Measurements from ENCODE around the gene C1orf35.

Gene C1orf35

GRCh38 chr1:228109962-228110488 is 6.9 kb upstream of the C1orf35 start:
- peak; percentile 20 for DNase-seq (ENCODE audit: low spot score)
- in situ Hi-C loops (cut with MboI; ENCODE audit: low sequenced_read_pairs, unreplicated experiment) = no loop called here
- TF ChIP-seq CTCF (IDR thresholded peaks at IDR 0.05; ENCODE audit: borderline replicate concordance, control extremely low read depth, extremely low read depth, insufficient read depth, missing control alignments) = no peak

DNA sequence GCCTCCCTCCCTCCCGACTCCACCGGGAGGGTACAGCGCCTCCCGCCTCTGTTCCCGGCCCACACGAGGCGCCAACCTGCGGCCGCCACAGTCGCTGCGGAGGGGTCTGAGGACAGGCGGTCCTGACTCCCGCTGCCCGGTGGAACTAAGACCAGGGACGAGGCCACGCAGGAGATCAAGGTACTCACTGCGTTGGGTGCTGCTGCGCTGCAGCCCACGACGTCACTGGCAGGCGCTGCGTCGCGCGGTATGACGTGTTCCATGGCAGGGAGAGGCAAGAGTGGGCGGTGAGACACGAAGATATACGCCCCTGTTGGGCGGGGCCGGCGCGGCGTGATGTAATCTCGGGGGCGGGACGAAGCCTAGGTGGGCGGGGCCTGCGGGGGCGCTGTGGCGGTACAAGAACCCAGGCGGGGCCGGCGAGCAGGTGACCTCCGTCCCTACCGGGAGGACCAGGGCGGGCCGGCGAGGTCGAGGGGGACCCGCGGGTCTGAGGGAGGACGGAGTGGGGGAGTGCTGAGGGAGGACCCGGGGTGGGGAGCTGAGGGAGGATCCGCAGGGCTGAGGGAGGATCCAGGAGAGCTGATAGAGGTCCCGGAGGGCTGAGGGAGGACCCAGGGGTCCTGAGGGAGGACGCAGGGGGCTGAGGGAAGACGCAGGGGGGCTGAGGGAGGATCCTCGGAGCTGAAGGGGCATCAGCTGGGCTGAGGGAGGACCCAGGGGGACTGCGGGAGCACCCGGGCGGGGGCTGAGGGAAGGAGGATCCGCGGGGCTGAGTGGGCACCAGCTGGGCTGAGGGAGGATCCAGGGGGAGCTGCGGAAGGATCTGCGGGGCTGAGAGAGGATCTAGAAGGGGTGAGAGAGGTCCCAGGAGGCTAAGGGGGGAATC is 6.2 kb upstream of the C1orf35 start, which contains the start of gene MRPL55:
Gene MRPL55 (minus strand): TSS at position 227 of the 889 bp plus-strand sequence. CDS start 1,039 bp downstream, outside the sequence.
- in situ Hi-C loops (cut with MboI; ENCODE audit: low sequenced_read_pairs, unreplicated experiment) = no loop called here
- no peak for TF ChIP-seq CTCF (IDR thresholded peaks at IDR 0.05; ENCODE audit: borderline replicate concordance, control extremely low read depth, extremely low read depth, insufficient read depth, missing control alignments)
- peak; percentile 98 for DNase-seq (ENCODE audit: low spot score)

DNA sequence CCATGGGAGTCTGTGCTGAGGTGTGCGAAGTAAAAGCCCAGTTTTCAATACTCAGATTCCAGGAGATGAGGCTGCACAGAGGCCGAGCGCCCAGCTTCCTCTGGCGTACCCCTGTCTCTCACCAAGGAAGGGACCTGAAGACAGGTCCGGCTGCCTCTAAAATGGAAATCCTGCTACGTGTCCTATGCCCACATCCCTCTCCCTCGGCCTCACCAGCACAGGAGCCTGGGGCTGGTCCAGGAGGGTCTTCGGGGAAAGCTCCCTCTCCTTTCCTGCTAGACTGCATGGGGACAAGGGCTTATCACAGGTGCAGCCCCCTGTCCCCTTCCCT is 5.6 kb upstream of the C1orf35 start:
- no peak for DNase-seq (ENCODE audit: low spot score)
- in situ Hi-C loops (cut with MboI; ENCODE audit: low sequenced_read_pairs, unreplicated experiment) = no loop called here
- no peak for TF ChIP-seq CTCF (IDR thresholded peaks at IDR 0.05; ENCODE audit: borderline replicate concordance, control extremely low read depth, extremely low read depth, insufficient read depth, missing control alignments)

DNA sequence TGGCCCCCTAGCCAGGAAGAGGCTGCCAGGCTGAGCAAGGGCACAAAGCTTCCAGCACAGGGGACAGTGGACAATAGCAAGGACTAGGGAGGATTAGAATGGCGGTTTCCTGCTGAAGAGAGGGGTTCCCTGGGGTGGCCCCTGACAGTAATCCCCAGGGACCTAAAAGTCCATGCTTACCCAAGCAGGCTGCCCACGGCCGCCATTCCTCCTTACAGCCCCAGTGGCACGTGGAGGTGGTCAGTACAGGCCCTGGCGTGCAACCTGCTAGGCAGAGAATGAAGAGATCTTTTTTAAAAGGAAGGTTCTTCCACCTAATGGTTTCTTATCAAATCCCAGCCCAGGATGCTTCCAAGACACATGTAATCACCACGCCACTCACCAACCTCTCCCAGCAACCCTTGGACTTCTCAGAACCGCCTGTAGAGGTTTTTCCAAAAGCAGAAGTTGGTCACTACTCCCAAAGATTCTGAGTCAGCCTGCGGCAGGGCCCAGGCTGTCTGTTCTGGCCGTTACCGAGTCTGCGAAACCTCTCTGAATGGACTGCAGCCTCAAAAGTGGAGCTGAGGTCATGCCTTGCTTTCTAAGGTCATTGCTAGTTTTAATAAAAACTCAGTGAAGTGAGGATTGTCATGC is 5.0 kb upstream of the C1orf35 start:
- no peak for TF ChIP-seq CTCF (IDR thresholded peaks at IDR 0.05; ENCODE audit: borderline replicate concordance, control extremely low read depth, extremely low read depth, insufficient read depth, missing control alignments)
- no peak for DNase-seq (ENCODE audit: low spot score)
- in situ Hi-C loops (cut with MboI; ENCODE audit: low sequenced_read_pairs, unreplicated experiment) = no loop called here

- no peak for DNase-seq (ENCODE audit: low spot score)
- TF ChIP-seq CTCF (IDR thresholded peaks at IDR 0.05; ENCODE audit: borderline replicate concordance, control extremely low read depth, extremely low read depth, insufficient read depth, missing control alignments) = no peak
- in situ Hi-C loops (cut with MboI; ENCODE audit: low sequenced_read_pairs, unreplicated experiment) = no loop called here
Measured at GRCh38 chr1:228107636-228108035, 4.5 kb upstream of the C1orf35 start.

- in situ Hi-C loops (cut with MboI; ENCODE audit: low sequenced_read_pairs, unreplicated experiment) = no loop called here
- TF ChIP-seq CTCF (IDR thresholded peaks at IDR 0.05; ENCODE audit: borderline replicate concordance, control extremely low read depth, extremely low read depth, insufficient read depth, missing control alignments) = no peak
- no peak for DNase-seq (ENCODE audit: low spot score)
Measured at GRCh38 chr1:228106800-228107054, 3.6 kb upstream of the C1orf35 start.
